Liver (tissue), 9 donors: ENCODE data around the gene CASTOR1. TPM values are rescaled to one million over a fixed set of nuclear protein-coding genes. Genes with fewer than 3 reads are reported as not detected.

Experiments
- DNase-seq: peaks from one replicate; pipeline ENCODE4 v3.0.0-alpha.2; 2017; ENCODE audit warnings: low spot score
- H3K27ac ChIP-seq, 2 donors: one replicate each; pipeline ENCODE4 v1.7.0; 2013; ENCODE audit warnings: inconsistent platforms in 2 of 2, low read length in 2 of 2, control low read depth in 1 of 2, low read depth in 1 of 2, mild to moderate bottlenecking in 1 of 2
- H3K27me3 ChIP-seq, 4 donors: one replicate each; pipeline versions ENCODE4 v1.6.1 to v1.7.0; 2013; ENCODE audit warnings: low read length in 3 of 4, inconsistent platforms in 1 of 4, mild to moderate bottlenecking in 1 of 4, moderate library complexity in 1 of 4; ENCODE audit not compliant: control insufficient read depth in 4 of 4, insufficient read depth in 4 of 4
- H3K36me3 ChIP-seq, 4 donors: one replicate each; pipeline versions ENCODE4 v1.6.1 to v1.7.0; 2013; ENCODE audit warnings: low read length in 3 of 4, mild to moderate bottlenecking in 3 of 4, low read depth in 1 of 4, moderate library complexity in 1 of 4; ENCODE audit not compliant: control insufficient read depth in 4 of 4, insufficient read depth in 3 of 4
- H3K4me1 ChIP-seq, 4 donors: one replicate each; pipeline versions ENCODE4 v1.6.1 to v1.7.0; 2013; ENCODE audit warnings: low read length in 3 of 4, mild to moderate bottlenecking in 3 of 4, moderate library complexity in 1 of 4; ENCODE audit not compliant: control insufficient read depth in 4 of 4, insufficient read depth in 4 of 4
- H3K4me3 ChIP-seq, 3 donors: one replicate each; pipeline versions ENCODE4 v1.6.1 to v1.7.0; 2013; ENCODE audit warnings: low read length in 3 of 3, control low read depth in 1 of 3, low read depth in 1 of 3, mild to moderate bottlenecking in 1 of 3
- H3K9ac ChIP-seq, 2 donors: one replicate each; pipeline ENCODE4 v1.7.0; 2013; ENCODE audit warnings: low read length in 2 of 2, mild to moderate bottlenecking in 2 of 2, moderate library complexity in 2 of 2, control low read depth in 1 of 2, low read depth in 1 of 2
- H3K9me3 ChIP-seq, 4 donors: one replicate each; pipeline versions ENCODE4 v1.6.1 to v1.7.0; 2013; ENCODE audit warnings: low read length in 3 of 4; ENCODE audit not compliant: control insufficient read depth in 4 of 4
- EGR1 ChIP-seq, 2 donors: IDR thresholded peaks; 2 replicates each; pipeline ENCODE4 v1.6.1; 2016 to 2018; ENCODE audit warnings: antibody characterized with exemption in 2 of 2, low read depth in 2 of 2
- FOXA1 ChIP-seq: IDR thresholded peaks from 2 replicates; pipeline ENCODE4 v1.6.1; 2016; ENCODE audit warnings: antibody characterized with exemption
- FOXA2 ChIP-seq: IDR thresholded peaks from 2 replicates; pipeline ENCODE4 v1.6.1; 2016; ENCODE audit warnings: antibody characterized with exemption
- GABPA ChIP-seq, 2 donors: IDR thresholded peaks in 1 of 2; conservative IDR thresholded peaks in 1 of 2; 2 replicates each; pipeline ENCODE4 v1.6.1; 2016; ENCODE audit warnings: antibody characterized with exemption in 2 of 2, mild to moderate bottlenecking in 1 of 2, moderate library complexity in 1 of 2
- HNF4A ChIP-seq, 2 donors: conservative IDR thresholded peaks; 2 replicates each; pipeline ENCODE4 v1.6.1; 2016; ENCODE audit warnings: antibody characterized with exemption in 2 of 2, mild to moderate bottlenecking in 2 of 2
- HNF4G ChIP-seq: IDR thresholded peaks from 2 replicates; pipeline ENCODE4 v1.6.1; 2016; ENCODE audit warnings: antibody characterized with exemption
- JUND ChIP-seq, 2 donors: IDR thresholded peaks; 2 replicates each; pipeline ENCODE4 v1.6.1; 2016; ENCODE audit warnings: antibody characterized with exemption in 2 of 2
- NR2F2 ChIP-seq: IDR thresholded peaks from 2 replicates; pipeline ENCODE4 v1.6.1; 2016; ENCODE audit warnings: antibody characterized with exemption
- RAD21 ChIP-seq, 2 donors: IDR thresholded peaks; 2 replicates each; pipeline ENCODE4 v1.6.1; 2016; ENCODE audit warnings: antibody characterized with exemption in 2 of 2, mild to moderate bottlenecking in 2 of 2
- RXRA ChIP-seq, 2 donors: IDR thresholded peaks; 2 replicates each; pipeline ENCODE4 v1.6.1; 2017 to 2018; ENCODE audit warnings: antibody characterized with exemption in 2 of 2, mild to moderate bottlenecking in 1 of 2
- SP1 ChIP-seq: IDR thresholded peaks from 2 replicates; pipeline ENCODE4 v1.6.1; 2018; ENCODE audit warnings: antibody characterized with exemption, mild to moderate bottlenecking
- TAF1 ChIP-seq: conservative IDR thresholded peaks from 2 replicates; pipeline ENCODE4 v1.6.1; 2016; ENCODE audit warnings: antibody characterized with exemption, mild to moderate bottlenecking
- YY1 ChIP-seq: IDR thresholded peaks from 2 replicates; pipeline ENCODE4 v1.6.1; 2016; ENCODE audit warnings: antibody characterized with exemption, mild to moderate bottlenecking
- WGBS: extraction: QIAGEN DNeasy Blood & Tissue Kit; methylation state at CpG from one replicate; pipeline ENCODE4 v1.1.7; 2013; 5-methylcytosine and 5-hydroxymethylcytosine counted together
- polyA plus RNA-seq, 2 donors: library from polyadenylated mRNA; stranded (reverse) in 1 of 2; unstranded in 1 of 2; fragments of 200-250 nt in 1 of 2; fragments of >200 nt in 1 of 2; fragmentation: Nextera tagmentation in 1 of 2; extraction: Ambion mirVana in 1 of 2; gene quantifications; one replicate each; pipeline versions ENCODE4 v1.2.1 to v1.2.3, GENCODE V29; 2013 to 2015
- total RNA-seq, 2 donors: library from RNA; depleted of rRNA; stranded (reverse); fragments of >200 nt; gene quantifications; one replicate each; pipeline ENCODE4 v1.2.3, GENCODE V29; 2014
- TF ChIP-seq, protein P1 (sequence below): IDR thresholded peaks from 2 replicates; pipeline ENCODE4 v1.6.1; 2016; ENCODE audit warnings: antibody characterized with exemption
- TF ChIP-seq, protein P2 (sequence below): IDR thresholded peaks from 2 replicates; pipeline ENCODE4 v1.6.1; 2016; ENCODE audit warnings: antibody characterized with exemption
- TF ChIP-seq, protein P3 (sequence below): IDR thresholded peaks from 2 replicates; pipeline ENCODE4 v1.6.1; 2016; ENCODE audit warnings: antibody characterized with exemption, mild to moderate bottlenecking
- TF ChIP-seq, protein P4 (sequence below): fragments of 150-350 bp; IDR thresholded peaks from 2 replicates; pipeline ENCODE4 v1.5.1; 2017; ENCODE audit warnings: improper control_type of control experiment, low read depth, low read length; ENCODE audit not compliant: missing input control
- TF ChIP-seq, protein P5 (sequence below): IDR thresholded peaks from 2 replicates; pipeline ENCODE4 v1.6.1; 2016; ENCODE audit warnings: antibody characterized with exemption
- donor health status: healthy.
- donor health status: healthy.
- donor health status: healthy.
- donor health status: healthy.
- donor health status: healthy.

Gene CASTOR1
- total and polyA plus RNA-seq, 4 donors, result 1.8 to 5.4 (median 2.4) TPM

DNA sequence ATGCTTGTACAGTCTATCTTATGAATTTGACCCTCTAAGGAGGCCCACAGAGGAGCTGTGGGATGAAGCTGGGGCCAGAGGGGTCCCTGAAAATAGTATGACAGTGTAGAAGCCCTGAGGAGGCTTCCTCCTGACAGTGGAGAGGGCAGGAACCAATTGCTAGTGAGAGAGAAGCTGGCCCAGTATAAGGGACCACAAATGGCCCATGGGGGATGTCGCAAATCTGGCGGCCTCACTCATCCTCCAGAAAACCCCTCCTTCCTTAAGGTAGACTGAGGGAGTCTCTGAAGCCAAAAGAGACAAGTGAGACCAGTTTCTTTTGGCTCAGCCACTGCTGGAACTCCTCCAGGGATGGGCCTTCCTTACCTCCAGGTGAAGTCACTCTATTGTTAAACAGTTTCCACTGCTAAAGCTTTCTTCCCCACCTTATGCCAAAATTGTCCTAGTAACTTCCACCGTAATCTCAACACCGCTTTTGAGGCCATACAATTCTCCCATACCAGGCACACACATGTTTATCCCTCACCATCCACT, 17.8 kb upstream of the CASTOR1 start:
- Histone ChIP-seq H3K27me3 (no peaks in the 10 kb centered on the region), H3K27ac (peak overlapping the region; percentile 22 to 49), H3K36me3 (peaks cover 0 to 5% (median 0%) of the 10 kb centered on the region in 4 donors), H3K4me1 (peaks cover 21 to 50% (median 35%) of the 10 kb centered on the region in 4 donors), H3K4me3 (no peak overlapping the region), H3K9me3 (no peaks in the 10 kb centered on the region), H3K9ac (no peak overlapping the region)
- DNase-seq, result no peak
- 94% methylated on average over 4 of the region's 4 CpGs for whole genome bisulfite sequencing
- TF ChIP-seq, protein P1, sequence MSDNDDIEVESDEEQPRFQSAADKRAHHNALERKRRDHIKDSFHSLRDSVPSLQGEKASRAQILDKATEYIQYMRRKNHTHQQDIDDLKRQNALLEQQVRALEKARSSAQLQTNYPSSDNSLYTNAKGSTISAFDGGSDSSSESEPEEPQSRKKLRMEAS, result no peak
- TF ChIP-seq FOXA1 (no peak), RAD21 (IDR thresholded peaks at IDR 0.05) (no peak), SP1 (no peak), HNF4G (no peak), GABPA (IDR thresholded peaks at IDR 0.05 in 1 of 2, conservative IDR thresholded peaks at IDR 0.05 in 1 of 2) (no peak), EGR1 (IDR thresholded peaks at IDR 0.05; ENCODE audit: low read depth in 2 of 2) (no peak), NR2F2 (no peak), JUND (IDR thresholded peaks at IDR 0.05) (no peak), RXRA (IDR thresholded peaks at IDR 0.05) (no peak), YY1 (no peak), FOXA2 (no peak), HNF4A (conservative IDR thresholded peaks at IDR 0.05) (no peak), TAF1 (no peak)
- TF ChIP-seq, protein P2, sequence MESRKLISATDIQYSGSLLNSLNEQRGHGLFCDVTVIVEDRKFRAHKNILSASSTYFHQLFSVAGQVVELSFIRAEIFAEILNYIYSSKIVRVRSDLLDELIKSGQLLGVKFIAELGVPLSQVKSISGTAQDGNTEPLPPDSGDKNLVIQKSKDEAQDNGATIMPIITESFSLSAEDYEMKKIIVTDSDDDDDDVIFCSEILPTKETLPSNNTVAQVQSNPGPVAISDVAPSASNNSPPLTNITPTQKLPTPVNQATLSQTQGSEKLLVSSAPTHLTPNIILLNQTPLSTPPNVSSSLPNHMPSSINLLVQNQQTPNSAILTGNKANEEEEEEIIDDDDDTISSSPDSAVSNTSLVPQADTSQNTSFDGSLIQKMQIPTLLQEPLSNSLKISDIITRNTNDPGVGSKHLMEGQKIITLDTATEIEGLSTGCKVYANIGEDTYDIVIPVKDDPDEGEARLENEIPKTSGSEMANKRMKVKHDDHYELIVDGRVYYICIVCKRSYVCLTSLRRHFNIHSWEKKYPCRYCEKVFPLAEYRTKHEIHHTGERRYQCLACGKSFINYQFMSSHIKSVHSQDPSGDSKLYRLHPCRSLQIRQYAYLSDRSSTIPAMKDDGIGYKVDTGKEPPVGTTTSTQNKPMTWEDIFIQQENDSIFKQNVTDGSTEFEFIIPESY, result no peak
- TF ChIP-seq, protein P3, sequence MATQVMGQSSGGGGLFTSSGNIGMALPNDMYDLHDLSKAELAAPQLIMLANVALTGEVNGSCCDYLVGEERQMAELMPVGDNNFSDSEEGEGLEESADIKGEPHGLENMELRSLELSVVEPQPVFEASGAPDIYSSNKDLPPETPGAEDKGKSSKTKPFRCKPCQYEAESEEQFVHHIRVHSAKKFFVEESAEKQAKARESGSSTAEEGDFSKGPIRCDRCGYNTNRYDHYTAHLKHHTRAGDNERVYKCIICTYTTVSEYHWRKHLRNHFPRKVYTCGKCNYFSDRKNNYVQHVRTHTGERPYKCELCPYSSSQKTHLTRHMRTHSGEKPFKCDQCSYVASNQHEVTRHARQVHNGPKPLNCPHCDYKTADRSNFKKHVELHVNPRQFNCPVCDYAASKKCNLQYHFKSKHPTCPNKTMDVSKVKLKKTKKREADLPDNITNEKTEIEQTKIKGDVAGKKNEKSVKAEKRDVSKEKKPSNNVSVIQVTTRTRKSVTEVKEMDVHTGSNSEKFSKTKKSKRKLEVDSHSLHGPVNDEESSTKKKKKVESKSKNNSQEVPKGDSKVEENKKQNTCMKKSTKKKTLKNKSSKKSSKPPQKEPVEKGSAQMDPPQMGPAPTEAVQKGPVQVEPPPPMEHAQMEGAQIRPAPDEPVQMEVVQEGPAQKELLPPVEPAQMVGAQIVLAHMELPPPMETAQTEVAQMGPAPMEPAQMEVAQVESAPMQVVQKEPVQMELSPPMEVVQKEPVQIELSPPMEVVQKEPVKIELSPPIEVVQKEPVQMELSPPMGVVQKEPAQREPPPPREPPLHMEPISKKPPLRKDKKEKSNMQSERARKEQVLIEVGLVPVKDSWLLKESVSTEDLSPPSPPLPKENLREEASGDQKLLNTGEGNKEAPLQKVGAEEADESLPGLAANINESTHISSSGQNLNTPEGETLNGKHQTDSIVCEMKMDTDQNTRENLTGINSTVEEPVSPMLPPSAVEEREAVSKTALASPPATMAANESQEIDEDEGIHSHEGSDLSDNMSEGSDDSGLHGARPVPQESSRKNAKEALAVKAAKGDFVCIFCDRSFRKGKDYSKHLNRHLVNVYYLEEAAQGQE, result no peak
- TF ChIP-seq, protein P4, sequence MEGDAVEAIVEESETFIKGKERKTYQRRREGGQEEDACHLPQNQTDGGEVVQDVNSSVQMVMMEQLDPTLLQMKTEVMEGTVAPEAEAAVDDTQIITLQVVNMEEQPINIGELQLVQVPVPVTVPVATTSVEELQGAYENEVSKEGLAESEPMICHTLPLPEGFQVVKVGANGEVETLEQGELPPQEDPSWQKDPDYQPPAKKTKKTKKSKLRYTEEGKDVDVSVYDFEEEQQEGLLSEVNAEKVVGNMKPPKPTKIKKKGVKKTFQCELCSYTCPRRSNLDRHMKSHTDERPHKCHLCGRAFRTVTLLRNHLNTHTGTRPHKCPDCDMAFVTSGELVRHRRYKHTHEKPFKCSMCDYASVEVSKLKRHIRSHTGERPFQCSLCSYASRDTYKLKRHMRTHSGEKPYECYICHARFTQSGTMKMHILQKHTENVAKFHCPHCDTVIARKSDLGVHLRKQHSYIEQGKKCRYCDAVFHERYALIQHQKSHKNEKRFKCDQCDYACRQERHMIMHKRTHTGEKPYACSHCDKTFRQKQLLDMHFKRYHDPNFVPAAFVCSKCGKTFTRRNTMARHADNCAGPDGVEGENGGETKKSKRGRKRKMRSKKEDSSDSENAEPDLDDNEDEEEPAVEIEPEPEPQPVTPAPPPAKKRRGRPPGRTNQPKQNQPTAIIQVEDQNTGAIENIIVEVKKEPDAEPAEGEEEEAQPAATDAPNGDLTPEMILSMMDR, result no peak
- TF ChIP-seq, protein P5, sequence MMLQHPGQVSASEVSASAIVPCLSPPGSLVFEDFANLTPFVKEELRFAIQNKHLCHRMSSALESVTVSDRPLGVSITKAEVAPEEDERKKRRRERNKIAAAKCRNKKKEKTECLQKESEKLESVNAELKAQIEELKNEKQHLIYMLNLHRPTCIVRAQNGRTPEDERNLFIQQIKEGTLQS, result no peak
